ENCODE measurements around the gene CTPS1. TPM values are rescaled to one million over a fixed set of nuclear protein-coding genes. Genes with fewer than 3 reads are reported as not detected.

The CTPS1 gene
- total RNA-seq, 1 experiment from 2014 or later = 63.1 TPM

- peaks cover 7% of the 10 kb centered on the region for H3K36me3 Mint-ChIP-seq (ENCODE audit: insufficient read depth, unreplicated experiment)
- no peaks in the 10 kb centered on the region for H3K27me3 Mint-ChIP-seq (ENCODE audit: insufficient read depth, unreplicated experiment)
- Histone ChIP-seq H3K4me3 (ENCODE audit: low read depth, low read length) (no peak overlapping the region), H3K9me3 (no peaks in the 10 kb centered on the region), H3K36me3 (ENCODE audit: control insufficient read depth, insufficient read depth, low read length) (no peaks in the 10 kb centered on the region), H3K27me3 (replicated peaks; ENCODE audit: control insufficient read depth, insufficient read depth, low read length) (no peaks in the 10 kb centered on the region), H3K4me1 (no peaks in the 10 kb centered on the region)
- no peak overlapping the region for H3K4me3 Mint-ChIP-seq (ENCODE audit: unreplicated experiment)
- H3K27ac Mint-ChIP-seq (ENCODE audit: unreplicated experiment) = no peak overlapping the region
- no peak for TF ChIP-seq CTCF (IDR thresholded peaks at IDR 0.05; ENCODE audit: insufficient read depth in 1 of 2, low read depth in 1 of 2, low read length in 1 of 2, severe bottlenecking in 1 of 2, unreplicated experiment in 1 of 2)
- H3K4me1 Mint-ChIP-seq (ENCODE audit: low read depth, unreplicated experiment) = no peaks in the 10 kb centered on the region
- BruUV-seq (replicated peaks) = no TSS peak
- ChIA-PET CTCF (no interaction called here), POLR2A (no interaction called here)
- DNase-seq = no peak
- no peaks in the 10 kb centered on the region for H3K9me3 Mint-ChIP-seq (ENCODE audit: unreplicated experiment)
- intact Hi-C loops (cut with micrococcal nuclease; ENCODE audit: unreplicated experiment) = no loop called here
Observed at GRCh38 chr1:41038110-41038509, 58.6 kb downstream of the CTPS1 start.

- H3K27me3 ChIP-seq (replicated peaks; ENCODE audit: control insufficient read depth, insufficient read depth, low read length) = no peaks in the 10 kb centered on the region
- no peaks in the 10 kb centered on the region for H3K4me1 ChIP-seq
- BruUV-seq (replicated peaks) = no TSS peak
- peaks cover 7% of the 10 kb centered on the region for H3K36me3 Mint-ChIP-seq (ENCODE audit: insufficient read depth, unreplicated experiment)
- intact Hi-C loops (cut with micrococcal nuclease; ENCODE audit: unreplicated experiment) = no loop called here
- no peak for DNase-seq
- H3K27me3 Mint-ChIP-seq (ENCODE audit: insufficient read depth, unreplicated experiment) = no peaks in the 10 kb centered on the region
- H3K9me3 Mint-ChIP-seq (ENCODE audit: unreplicated experiment) = no peaks in the 10 kb centered on the region
- H3K36me3 ChIP-seq (ENCODE audit: control insufficient read depth, insufficient read depth, low read length) = no peaks in the 10 kb centered on the region
- no peak overlapping the region for H3K27ac Mint-ChIP-seq (ENCODE audit: unreplicated experiment)
- no peak for TF ChIP-seq CTCF (IDR thresholded peaks at IDR 0.05; ENCODE audit: insufficient read depth in 1 of 2, low read depth in 1 of 2, low read length in 1 of 2, severe bottlenecking in 1 of 2, unreplicated experiment in 1 of 2)
- H3K4me3 ChIP-seq (ENCODE audit: low read depth, low read length) = no peak overlapping the region
- POLR2A ChIA-PET = no interaction called here
- H3K4me3 Mint-ChIP-seq (ENCODE audit: unreplicated experiment) = no peak overlapping the region
- no peaks in the 10 kb centered on the region for H3K9me3 ChIP-seq
- H3K4me1 Mint-ChIP-seq (ENCODE audit: low read depth, unreplicated experiment) = no peaks in the 10 kb centered on the region
- CTCF ChIA-PET = no interaction called here
Observed at GRCh38 chr1:41041614-41042270, 62.2 kb downstream of the CTPS1 start.

GRCh38 chr1:41044187-41044586, 64.7 kb downstream of the CTPS1 start:
- H3K4me1 Mint-ChIP-seq (ENCODE audit: low read depth, unreplicated experiment) = no peaks in the 10 kb centered on the region
- intact Hi-C loops (cut with micrococcal nuclease; ENCODE audit: unreplicated experiment) = no loop called here
- Histone ChIP-seq H3K4me1 (no peaks in the 10 kb centered on the region), H3K4me3 (ENCODE audit: low read depth, low read length) (no peak overlapping the region), H3K27me3 (replicated peaks; ENCODE audit: control insufficient read depth, insufficient read depth, low read length) (no peaks in the 10 kb centered on the region), H3K9me3 (no peaks in the 10 kb centered on the region), H3K36me3 (ENCODE audit: control insufficient read depth, insufficient read depth, low read length) (no peaks in the 10 kb centered on the region)
- ChIA-PET CTCF (no interaction called here), POLR2A (no interaction called here)
- no peak for DNase-seq
- H3K9me3 Mint-ChIP-seq (ENCODE audit: unreplicated experiment) = no peaks in the 10 kb centered on the region
- H3K36me3 Mint-ChIP-seq (ENCODE audit: insufficient read depth, unreplicated experiment) = peaks cover 17% of the 10 kb centered on the region
- no peak overlapping the region for H3K27ac Mint-ChIP-seq (ENCODE audit: unreplicated experiment)
- no peak for TF ChIP-seq CTCF (IDR thresholded peaks at IDR 0.05; ENCODE audit: insufficient read depth in 1 of 2, low read depth in 1 of 2, low read length in 1 of 2, severe bottlenecking in 1 of 2, unreplicated experiment in 1 of 2)
- BruUV-seq (replicated peaks) = no TSS peak
- H3K4me3 Mint-ChIP-seq (ENCODE audit: unreplicated experiment) = no peak overlapping the region
- no peaks in the 10 kb centered on the region for H3K27me3 Mint-ChIP-seq (ENCODE audit: insufficient read depth, unreplicated experiment)

All from Caco-2 (cell line).